CD4-positive, alpha-beta T cell (primary cell): Measurements from ENCODE around the gene PAX5. TPM values are rescaled to one million over a fixed set of nuclear protein-coding genes. Genes with fewer than 3 reads are reported as not detected.

Experiments used
- ATAC-seq: fragments of 200-7000 bp; cut with Tn5 transposase; one replicate; pipeline ENCODE4 v1.10.0; 2022; ENCODE audit warnings: mild to moderate bottlenecking; ENCODE audit not compliant: poor library complexity
- CTCF ChIA-PET: fragments of 350-600 bp; sonication (Branson Sonifier 250); formaldehyde crosslinking; loops from one replicate; lab custom pipeline; 2021; ENCODE audit warnings: antibody characterized with exemption, inconsistent platforms; lab: Charles Lee
- POLR2A ChIA-PET: fragments of 350-600 bp; sonication (Branson Sonifier 250); formaldehyde crosslinking; loops from one replicate; lab custom pipeline; 2021; ENCODE audit warnings: antibody characterized with exemption, inconsistent platforms; lab: Charles Lee
- DNase-seq, 14 experiments: peaks; one replicate each; pipeline ENCODE4 v3.0.0-alpha.2; 2013 to 2020; ENCODE audit warnings: mixed read lengths in 2 of 14
- H3K27ac ChIP-seq, 2 donors: one replicate each; pipeline versions ENCODE4 v1.5.1 to v1.7.0; 2013; ENCODE audit warnings: low read length in 2 of 2, low read depth in 1 of 2, mild to moderate bottlenecking in 1 of 2
- H3K27me3 ChIP-seq, 2 experiments: 1 replicate in 1 of 2; 2 replicates in 1 of 2; pipeline versions ENCODE4 v1.6.1 to v1.7.0; 2013; ENCODE audit warnings: low read length in 2 of 2, control low read depth in 1 of 2, mild to moderate bottlenecking in 1 of 2, moderate library complexity in 1 of 2; ENCODE audit not compliant: insufficient read depth in 2 of 2, control insufficient read depth in 1 of 2
- H3K36me3 ChIP-seq: one replicate; pipeline ENCODE4 v1.6.1; 2013; ENCODE audit warnings: low read length, control low read depth; ENCODE audit not compliant: insufficient read depth
- H3K4me1 ChIP-seq: one replicate; pipeline ENCODE4 v1.6.1; 2013; ENCODE audit warnings: low read length, control low read depth; ENCODE audit not compliant: insufficient read depth
- H3K4me3 ChIP-seq: one replicate; pipeline ENCODE4 v1.5.1; 2013; ENCODE audit warnings: mild to moderate bottlenecking, low read length, moderate library complexity
- H3K9me3 ChIP-seq, 2 experiments: 1 replicate in 1 of 2; 2 replicates in 1 of 2; pipeline versions ENCODE4 v1.6.1 to v1.7.0; 2013; ENCODE audit warnings: low read length in 2 of 2, mild to moderate bottlenecking in 2 of 2, control low read depth in 1 of 2, moderate library complexity in 1 of 2; ENCODE audit not compliant: control insufficient read depth in 1 of 2, insufficient read depth in 1 of 2
- H3K27ac Mint-ChIP-seq: one replicate; pipeline ENCODE4 v1.8.0; 2020; ENCODE audit warnings: mixed read lengths
- H3K27me3 Mint-ChIP-seq: one replicate; pipeline ENCODE4 v1.8.0; 2021; ENCODE audit warnings: mixed read lengths
- H3K36me3 Mint-ChIP-seq: one replicate; pipeline ENCODE4 v1.8.0; 2021; ENCODE audit warnings: low read depth, mixed read lengths
- H3K4me1 Mint-ChIP-seq: one replicate; pipeline ENCODE4 v1.8.0; 2021; ENCODE audit warnings: low read depth, mixed read lengths
- H3K4me3 Mint-ChIP-seq: one replicate; pipeline ENCODE4 v1.8.0; 2020; ENCODE audit warnings: mild to moderate bottlenecking, mixed read lengths
- H3K9me3 Mint-ChIP-seq: one replicate; pipeline ENCODE4 v1.8.0; 2020; ENCODE audit warnings: mixed read lengths
- CTCF ChIP-seq: fragments of 200-600 bp; IDR thresholded peaks from one replicate; pipeline ENCODE4 v1.8.0; 2022; ENCODE audit warnings: antibody characterized with exemption, mild to moderate bottlenecking
- intact Hi-C, 2 experiments: fragments of 100-400 bp; cut with DNase I in 1 of 2; cut with micrococcal nuclease in 1 of 2; formaldehyde crosslinking; loops; one replicate each; pipeline versions ENCODE4 v1.15.1 to v1.9.0; 2023 to 2025; cut with DNase I, micrococcal nuclease
- total RNA-seq, 174 experiments: library from RNA in 2 of 174; stranded (reverse) in 2 of 174; gene quantifications; one replicate each; pipeline ENCODE4 v1.2.3 and lab custom pipeline; 2021 to 2026

Gene PAX5
- total RNA-seq, 2 experiments from 2014 or later = 0.03 to 0.11 TPM

GRCh38 chr9:37034305-37034937 lies 353 bp upstream of the PAX5 start:
- Histone ChIP-seq H3K27me3 (peaks cover 96 to 100% of the 10 kb centered on the region in 2 experiments), H3K36me3 (no peaks in the 10 kb centered on the region), H3K9me3 (peaks cover 0 to 55% of the 10 kb centered on the region in 2 experiments), H3K4me3 (peak overlapping the region; percentile 26), H3K27ac (no peak overlapping the region), H3K4me1 (peaks cover 61% of the 10 kb centered on the region)
- Mint-ChIP-seq H3K4me1 (peaks cover 56% of the 10 kb centered on the region), H3K36me3 (no peaks in the 10 kb centered on the region), H3K4me3 (peak overlapping the region; percentile 71), H3K9me3 (no peaks in the 10 kb centered on the region), H3K27me3 (peaks cover 97% of the 10 kb centered on the region), H3K27ac (no peak overlapping the region)
- CTCF ChIA-PET = no interaction called here
- ATAC-seq (peak; percentile 9), DNase-seq (peak in 3 of 14 experiments; percentile 19 to 53 (median 48))
- TF ChIP-seq CTCF = no peak
- intact Hi-C loops = no loop called here
- POLR2A ChIA-PET = no interaction called here

- Histone ChIP-seq H3K36me3 (no peaks in the 10 kb centered on the region), H3K4me3 (no peak overlapping the region), H3K27me3 (peaks cover 97 to 100% of the 10 kb centered on the region in 2 experiments), H3K9me3 (peaks cover 0 to 65% of the 10 kb centered on the region in 2 experiments), H3K27ac (no peak overlapping the region), H3K4me1 (peaks cover 72% of the 10 kb centered on the region)
- ATAC-seq = no peak
- POLR2A ChIA-PET = no interaction called here
- Mint-ChIP-seq H3K4me3 (no peak overlapping the region), H3K9me3 (no peaks in the 10 kb centered on the region), H3K27me3 (peaks cover 97% of the 10 kb centered on the region), H3K27ac (no peak overlapping the region), H3K36me3 (no peaks in the 10 kb centered on the region), H3K4me1 (peaks cover 59% of the 10 kb centered on the region)
- CTCF ChIA-PET = no interaction called here
- no peak for DNase-seq
- no peak for TF ChIP-seq CTCF
- intact Hi-C loops = no loop called here
Measured at GRCh38 chr9:37033141-37033540, 927 bp downstream of the PAX5 start.

DNA sequence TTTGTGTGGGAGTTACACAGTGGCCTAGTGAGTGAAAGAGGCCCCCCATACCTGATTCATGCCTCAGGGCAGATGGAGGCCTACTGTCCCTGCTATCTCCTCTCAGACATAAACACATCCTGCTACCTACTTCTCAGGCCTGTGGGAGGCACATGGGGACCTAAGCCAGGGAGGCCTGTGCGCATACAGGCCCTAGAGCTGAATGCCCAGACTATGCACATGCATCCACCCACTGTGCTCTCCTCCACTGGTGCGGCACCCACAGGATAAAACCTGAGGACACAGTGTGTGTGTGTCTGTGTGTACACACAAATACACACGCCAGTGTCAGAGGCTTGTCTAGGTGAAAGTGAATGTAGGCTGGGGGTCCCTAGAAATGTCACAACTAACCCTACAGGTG lies 1.4 kb downstream of the PAX5 start:
- no peak for TF ChIP-seq CTCF
- DNase-seq = no peak
- Mint-ChIP-seq H3K36me3 (no peaks in the 10 kb centered on the region), H3K4me3 (no peak overlapping the region), H3K27ac (no peak overlapping the region), H3K27me3 (peaks cover 97% of the 10 kb centered on the region), H3K9me3 (no peaks in the 10 kb centered on the region), H3K4me1 (peaks cover 60% of the 10 kb centered on the region)
- no peak for ATAC-seq
- CTCF ChIA-PET = no interaction called here
- POLR2A ChIA-PET = no interaction called here
- peaks cover 0 to 65% of the 10 kb centered on the region in 2 experiments for H3K9me3 ChIP-seq
- H3K36me3 ChIP-seq = no peaks in the 10 kb centered on the region
- H3K4me1 ChIP-seq = peaks cover 72% of the 10 kb centered on the region
- peaks cover 97 to 100% of the 10 kb centered on the region in 2 experiments for H3K27me3 ChIP-seq
- intact Hi-C loops = no loop called here
- H3K27ac ChIP-seq = no peak overlapping the region
- H3K4me3 ChIP-seq = no peak overlapping the region
